OCI-LY3 (cell line): Measurements from ENCODE around the gene CXCL14.

Experiments
- H2AFZ ChIP-seq: fragments of 200-600, 300-600 bp; shearing (Covaris generic); 2 replicates; pipeline ENCODE4 v1.6.0; 2014; ENCODE audit warnings: antibody characterized with exemption, low read depth, low read length
- H3K27ac ChIP-seq: fragments of 200-600, 300-600 bp; sonication (generic); 2 replicates; pipeline ENCODE4 v1.5.1; 2014; ENCODE audit warnings: mild to moderate bottlenecking, low read length, moderate library complexity, mixed read lengths
- H3K27me3 ChIP-seq: fragments of 200-600, 300-600 bp; sonication (generic); 2 replicates; pipeline ENCODE4 v1.6.1; 2014; ENCODE audit warnings: low read depth, low read length, mixed read lengths
- H3K36me3 ChIP-seq: fragments of 200-600, 300-600 bp; sonication (generic); replicated peaks from 2 replicates; pipeline ENCODE3; 2014; ENCODE audit warnings: low read depth, low read length, mixed read lengths
- H3K4me1 ChIP-seq: fragments of 300-600, 200-600 bp; sonication (generic); 2 replicates; pipeline ENCODE4 v1.6.1; 2014; ENCODE audit warnings: low read length, mixed read lengths
- H3K4me2 ChIP-seq: fragments of 200-600, 300-600 bp; sonication (generic); 2 replicates; pipeline ENCODE4 v1.6.1; 2014; ENCODE audit warnings: low read length, mixed read lengths
- H3K4me3 ChIP-seq: fragments of 300-600, 200-600 bp; sonication (generic); 2 replicates; pipeline ENCODE4 v1.5.1; 2014; ENCODE audit warnings: antibody characterized with exemption, mild to moderate bottlenecking, low read length, moderate library complexity
- H3K79me2 ChIP-seq: fragments of 300-600, 200-600 bp; shearing (Covaris generic); 2 replicates; pipeline ENCODE4 v1.6.1; 2014; ENCODE audit warnings: mild to moderate bottlenecking, low read length, mixed read lengths
- H3K9ac ChIP-seq: fragments of 300-600, 200-600 bp; shearing (Covaris generic); 2 replicates; pipeline ENCODE4 v1.6.0; 2014; ENCODE audit warnings: mild to moderate bottlenecking, low read length, moderate library complexity
- H3K9me3 ChIP-seq: fragments of 200-600, 300-600 bp; shearing (Covaris generic); 2 replicates; pipeline ENCODE4 v1.6.1; 2014; ENCODE audit warnings: low read length, mixed read lengths; ENCODE audit not compliant: insufficient read depth
- H4K20me1 ChIP-seq: fragments of 200-600, 300-600 bp; sonication (generic); 2 replicates; pipeline ENCODE4 v1.6.1; 2016; ENCODE audit warnings: low read length, mixed read lengths; ENCODE audit not compliant: insufficient read depth
- EZH2phosphoT487 ChIP-seq: fragments of 200-600 bp; shearing (Covaris generic); IDR thresholded peaks from 2 replicates; pipeline ENCODE4 v1.6.1; 2018; ENCODE audit warnings: antibody characterized with exemption, mixed run types, low read depth
- TF ChIP-seq, protein P1 (sequence below): fragments of 200-600, 300-600 bp; sonication (generic); IDR thresholded peaks from 2 replicates; pipeline ENCODE4 v1.5.1; 2014; ENCODE audit warnings: antibody characterized with exemption, low read length, low read depth

The CXCL14 gene

DNA sequence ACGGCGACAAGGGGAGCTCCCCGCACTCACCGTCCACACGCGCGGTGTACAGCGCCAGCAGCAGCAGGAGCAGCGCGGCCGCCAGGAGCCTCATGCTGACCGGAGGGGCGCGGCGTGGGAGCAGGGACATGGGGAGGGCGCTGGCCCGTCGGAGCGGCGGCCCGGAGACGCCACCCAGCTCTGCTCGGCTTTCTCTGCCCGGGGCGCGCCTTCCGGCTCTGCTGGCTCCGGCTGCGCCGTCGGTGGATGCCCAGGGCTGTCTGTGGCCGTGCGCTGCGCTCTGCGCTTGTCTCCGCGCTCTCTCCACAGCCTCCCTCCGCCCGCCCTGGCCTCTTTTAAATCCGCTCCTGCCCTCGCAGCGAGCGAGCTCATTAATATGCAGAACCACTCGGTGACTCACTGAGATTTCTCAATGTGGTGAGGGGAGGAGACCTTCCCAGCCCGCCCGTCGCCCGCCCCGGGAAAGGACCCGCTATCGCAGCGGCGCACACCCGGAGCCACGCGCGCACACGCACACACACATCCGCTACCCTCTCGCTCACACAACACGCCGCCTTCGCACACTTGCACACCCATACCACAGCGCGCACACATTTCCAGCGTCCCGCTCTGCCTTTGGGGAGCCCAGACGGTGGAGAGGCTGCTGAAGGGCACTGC, at the start of gene CXCL14:
CXCL14 (minus strand) TSS at position 307 of the 657 bp plus-strand sequence; CDS start at position 94, 213 bp downstream.
- H4K20me1 ChIP-seq, result no peaks in the 10 kb centered on the region
- H3K36me3 ChIP-seq, result no peaks in the 10 kb centered on the region
- no peak within 1 kb of the TSS for H3K4me2 ChIP-seq
- no peaks in the 10 kb centered on the region for H3K9me3 ChIP-seq
- H3K79me2 ChIP-seq, result no peaks in the 10 kb centered on the region
- H3K4me1 ChIP-seq, result peaks cover 5% of the 10 kb centered on the region
- no peak within 1 kb of the TSS for H2AFZ ChIP-seq
- H3K27ac ChIP-seq, result no peak within 1 kb of the TSS
- TF ChIP-seq EZH2phosphoT487, result no peak
- TF ChIP-seq, protein P1, sequence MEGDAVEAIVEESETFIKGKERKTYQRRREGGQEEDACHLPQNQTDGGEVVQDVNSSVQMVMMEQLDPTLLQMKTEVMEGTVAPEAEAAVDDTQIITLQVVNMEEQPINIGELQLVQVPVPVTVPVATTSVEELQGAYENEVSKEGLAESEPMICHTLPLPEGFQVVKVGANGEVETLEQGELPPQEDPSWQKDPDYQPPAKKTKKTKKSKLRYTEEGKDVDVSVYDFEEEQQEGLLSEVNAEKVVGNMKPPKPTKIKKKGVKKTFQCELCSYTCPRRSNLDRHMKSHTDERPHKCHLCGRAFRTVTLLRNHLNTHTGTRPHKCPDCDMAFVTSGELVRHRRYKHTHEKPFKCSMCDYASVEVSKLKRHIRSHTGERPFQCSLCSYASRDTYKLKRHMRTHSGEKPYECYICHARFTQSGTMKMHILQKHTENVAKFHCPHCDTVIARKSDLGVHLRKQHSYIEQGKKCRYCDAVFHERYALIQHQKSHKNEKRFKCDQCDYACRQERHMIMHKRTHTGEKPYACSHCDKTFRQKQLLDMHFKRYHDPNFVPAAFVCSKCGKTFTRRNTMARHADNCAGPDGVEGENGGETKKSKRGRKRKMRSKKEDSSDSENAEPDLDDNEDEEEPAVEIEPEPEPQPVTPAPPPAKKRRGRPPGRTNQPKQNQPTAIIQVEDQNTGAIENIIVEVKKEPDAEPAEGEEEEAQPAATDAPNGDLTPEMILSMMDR, result no peak
- 0 out of 2 replicates have a peak, but pooled peaks cover 12% of the 10 kb centered on the region for H3K27me3 ChIP-seq
- H3K9ac ChIP-seq, result no peak within 1 kb of the TSS
- no peak within 1 kb of the TSS for H3K4me3 ChIP-seq

DNA sequence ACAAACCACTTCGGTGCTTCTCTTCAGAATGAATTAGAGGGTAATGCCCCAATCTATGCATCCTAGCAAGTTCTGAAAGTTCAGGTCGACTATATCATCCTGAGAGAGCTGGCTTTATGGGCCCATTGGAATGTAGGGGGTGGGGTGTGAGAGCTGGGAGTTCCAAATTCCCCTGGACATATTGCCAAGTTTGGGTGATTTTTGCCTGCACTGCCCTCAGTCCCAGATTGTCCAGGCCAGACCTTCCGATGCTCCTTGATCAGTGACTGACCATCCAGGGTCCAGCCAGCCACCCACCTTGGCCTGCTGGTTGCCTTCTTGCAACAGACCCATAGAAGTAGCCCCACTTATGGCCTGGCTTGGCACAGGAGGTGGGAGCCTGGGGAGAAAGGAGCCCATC, 47.8 kb upstream of the CXCL14 start:
- no peak overlapping the region for H3K9ac ChIP-seq
- TF ChIP-seq, protein P1, result no peak
- no peak for TF ChIP-seq EZH2phosphoT487
- no peak overlapping the region for H3K4me3 ChIP-seq
- H3K36me3 ChIP-seq, result no peaks in the 10 kb centered on the region
- H3K9me3 ChIP-seq, result no peaks in the 10 kb centered on the region
- H2AFZ ChIP-seq, result no peak overlapping the region
- no peaks in the 10 kb centered on the region for H4K20me1 ChIP-seq
- no peaks in the 10 kb centered on the region for H3K27me3 ChIP-seq
- H3K4me2 ChIP-seq, result no peak overlapping the region
- no peaks in the 10 kb centered on the region for H3K79me2 ChIP-seq
- no peaks in the 10 kb centered on the region for H3K4me1 ChIP-seq
- no peak overlapping the region for H3K27ac ChIP-seq

- Histone ChIP-seq H3K4me3 (no peak overlapping the region), H3K9ac (no peak overlapping the region), H3K27me3 (no peaks in the 10 kb centered on the region), H3K79me2 (no peaks in the 10 kb centered on the region), H3K36me3 (no peaks in the 10 kb centered on the region), H3K4me2 (no peak overlapping the region), H3K27ac (no peak overlapping the region), H3K9me3 (no peaks in the 10 kb centered on the region), H2AFZ (no peak overlapping the region), H3K4me1 (no peaks in the 10 kb centered on the region), H4K20me1 (no peaks in the 10 kb centered on the region)
- TF ChIP-seq EZH2phosphoT487, result no peak
- TF ChIP-seq, protein P1, result no peak
These were observed 47.2 kb upstream of the CXCL14 start for GRCh38 chr5:135625961-135626360.

DNA sequence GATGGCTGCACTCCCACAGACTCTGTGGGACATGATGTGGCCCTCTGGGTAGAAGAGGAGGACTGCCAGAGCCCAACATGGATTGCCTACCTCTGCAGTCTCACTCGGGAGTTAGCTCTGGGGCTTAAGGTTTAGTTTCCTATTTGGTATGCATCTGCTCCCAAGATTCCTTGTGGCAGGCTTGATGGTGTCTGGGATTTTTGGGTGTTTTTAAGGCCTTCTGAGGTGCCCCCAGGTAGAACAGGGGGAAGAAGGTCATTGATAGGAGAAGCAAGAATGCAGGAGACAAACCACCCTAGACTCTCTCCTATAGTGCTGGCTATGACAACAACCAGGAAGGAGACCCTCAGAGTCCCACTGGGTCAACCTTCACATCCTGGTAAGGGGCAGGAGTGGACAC, 46.7 kb upstream of the CXCL14 start:
- Histone ChIP-seq H3K36me3 (no peaks in the 10 kb centered on the region), H3K4me1 (no peaks in the 10 kb centered on the region), H3K79me2 (no peaks in the 10 kb centered on the region), H3K4me3 (no peak overlapping the region), H3K27me3 (no peaks in the 10 kb centered on the region), H3K27ac (no peak overlapping the region), H3K4me2 (no peak overlapping the region), H3K9ac (no peak overlapping the region), H4K20me1 (no peaks in the 10 kb centered on the region), H3K9me3 (no peaks in the 10 kb centered on the region), H2AFZ (no peak overlapping the region)
- no peak for TF ChIP-seq EZH2phosphoT487
- TF ChIP-seq, protein P1, result no peak
